Progenitor cell of endocrine pancreas (in vitro differentiated cells): ENCODE measurements around the gene MPND. TPM values are rescaled to one million over a fixed set of nuclear protein-coding genes. Genes with fewer than 3 reads are reported as not detected.

ENCODE experiments used
- DNase-seq: peaks from one replicate; pipeline ENCODE4 v3.0.0; 2021; ENCODE audit warnings: low spot score; ENCODE audit not compliant: unreplicated experiment
- H3K27ac Mint-ChIP-seq: 2 replicates; pipeline ENCODE4 v1.8.0; 2021; ENCODE audit warnings: mild to moderate bottlenecking, moderate library complexity, mixed read lengths
- H3K27me3 Mint-ChIP-seq: 2 replicates; pipeline ENCODE4 v1.8.0; 2021; ENCODE audit warnings: mixed read lengths
- H3K36me3 Mint-ChIP-seq: 2 replicates; pipeline ENCODE4 v1.8.0; 2022; ENCODE audit warnings: mixed read lengths; ENCODE audit not compliant: insufficient read depth
- H3K4me1 Mint-ChIP-seq: 2 replicates; pipeline ENCODE4 v1.8.0; 2021; ENCODE audit warnings: low read depth, mixed read lengths
- H3K4me3 Mint-ChIP-seq: 2 replicates; pipeline ENCODE4 v1.8.0; 2021; ENCODE audit warnings: low read depth, mild to moderate bottlenecking, moderate library complexity, mixed read lengths
- H3K9me3 Mint-ChIP-seq: 2 replicates; pipeline ENCODE4 v1.8.0; 2021; ENCODE audit warnings: low read depth, mixed read lengths
- total RNA-seq: library from RNA; stranded (reverse); gene quantifications from 2 replicates; pipeline ENCODE4 v1.2.1, GENCODE V29; 2021
- TF ChIP-seq, protein P1 (sequence below): fragments of 200-600 bp; sonication (generic); IDR thresholded peaks from one replicate; pipeline ENCODE4 v1.5.0; 2021; ENCODE audit warnings: antibody characterized with exemption, mild to moderate bottlenecking; ENCODE audit not compliant: unreplicated experiment

Gene MPND
- total RNA-seq, 1 donor from 2014 or later: 62.2 TPM

DNA sequence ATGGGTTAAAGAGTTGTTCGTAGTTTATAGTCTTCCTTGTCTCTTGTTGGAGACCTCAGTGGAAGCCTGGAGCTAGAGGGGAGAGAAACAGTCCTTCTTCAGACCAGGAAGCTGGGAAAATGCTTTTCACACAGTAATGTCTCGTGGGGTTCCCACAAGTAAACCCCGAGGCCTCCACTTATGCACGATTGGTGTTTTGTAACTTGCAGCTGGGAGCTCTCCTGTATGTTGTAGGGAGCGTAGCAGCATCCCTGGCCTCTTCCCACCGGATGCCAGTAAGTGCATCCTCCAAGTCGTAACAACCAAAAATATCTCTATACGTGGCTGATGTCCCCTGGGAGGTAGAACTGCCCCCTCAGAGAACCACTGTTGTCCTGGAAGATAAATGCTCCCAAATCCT lies 62.6 kb downstream of the MPND start:
- Mint-ChIP-seq H3K9me3 (no peaks in the 10 kb centered on the region), H3K4me3 (no peak overlapping the region), H3K4me1 (peaks cover 19% of the 10 kb centered on the region), H3K36me3 (peaks cover 4% of the 10 kb centered on the region), H3K27me3 (no peaks in the 10 kb centered on the region), H3K27ac (no peak overlapping the region)
- TF ChIP-seq, protein P1, sequence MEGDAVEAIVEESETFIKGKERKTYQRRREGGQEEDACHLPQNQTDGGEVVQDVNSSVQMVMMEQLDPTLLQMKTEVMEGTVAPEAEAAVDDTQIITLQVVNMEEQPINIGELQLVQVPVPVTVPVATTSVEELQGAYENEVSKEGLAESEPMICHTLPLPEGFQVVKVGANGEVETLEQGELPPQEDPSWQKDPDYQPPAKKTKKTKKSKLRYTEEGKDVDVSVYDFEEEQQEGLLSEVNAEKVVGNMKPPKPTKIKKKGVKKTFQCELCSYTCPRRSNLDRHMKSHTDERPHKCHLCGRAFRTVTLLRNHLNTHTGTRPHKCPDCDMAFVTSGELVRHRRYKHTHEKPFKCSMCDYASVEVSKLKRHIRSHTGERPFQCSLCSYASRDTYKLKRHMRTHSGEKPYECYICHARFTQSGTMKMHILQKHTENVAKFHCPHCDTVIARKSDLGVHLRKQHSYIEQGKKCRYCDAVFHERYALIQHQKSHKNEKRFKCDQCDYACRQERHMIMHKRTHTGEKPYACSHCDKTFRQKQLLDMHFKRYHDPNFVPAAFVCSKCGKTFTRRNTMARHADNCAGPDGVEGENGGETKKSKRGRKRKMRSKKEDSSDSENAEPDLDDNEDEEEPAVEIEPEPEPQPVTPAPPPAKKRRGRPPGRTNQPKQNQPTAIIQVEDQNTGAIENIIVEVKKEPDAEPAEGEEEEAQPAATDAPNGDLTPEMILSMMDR: no peak
- no peak for DNase-seq

DNA sequence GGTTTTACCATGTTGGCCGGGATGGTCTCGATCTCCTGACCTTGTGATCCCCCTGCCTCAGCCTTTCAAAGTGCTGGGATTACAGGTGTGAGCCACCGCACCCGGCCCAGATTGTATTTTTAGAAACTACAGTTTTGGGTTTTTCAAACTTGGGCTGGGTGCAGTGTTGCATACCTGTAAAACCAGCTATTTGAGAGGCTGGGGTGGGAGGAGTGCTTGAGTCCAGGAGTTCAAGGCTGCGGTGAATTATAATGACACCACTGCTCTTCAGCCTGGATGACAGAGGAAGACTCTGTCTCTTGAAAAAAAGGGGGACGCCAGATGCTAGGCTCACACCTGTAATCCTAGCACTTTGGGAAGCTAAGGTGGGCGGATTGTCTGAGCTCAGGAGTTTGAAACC lies 63.3 kb downstream of the MPND start:
- Mint-ChIP-seq H3K36me3 (peaks cover 4% of the 10 kb centered on the region), H3K27ac (no peak overlapping the region), H3K4me1 (peaks cover 14% of the 10 kb centered on the region), H3K4me3 (no peak overlapping the region), H3K9me3 (no peaks in the 10 kb centered on the region), H3K27me3 (no peaks in the 10 kb centered on the region)
- no peak for DNase-seq
- TF ChIP-seq, protein P1: no peak

DNA sequence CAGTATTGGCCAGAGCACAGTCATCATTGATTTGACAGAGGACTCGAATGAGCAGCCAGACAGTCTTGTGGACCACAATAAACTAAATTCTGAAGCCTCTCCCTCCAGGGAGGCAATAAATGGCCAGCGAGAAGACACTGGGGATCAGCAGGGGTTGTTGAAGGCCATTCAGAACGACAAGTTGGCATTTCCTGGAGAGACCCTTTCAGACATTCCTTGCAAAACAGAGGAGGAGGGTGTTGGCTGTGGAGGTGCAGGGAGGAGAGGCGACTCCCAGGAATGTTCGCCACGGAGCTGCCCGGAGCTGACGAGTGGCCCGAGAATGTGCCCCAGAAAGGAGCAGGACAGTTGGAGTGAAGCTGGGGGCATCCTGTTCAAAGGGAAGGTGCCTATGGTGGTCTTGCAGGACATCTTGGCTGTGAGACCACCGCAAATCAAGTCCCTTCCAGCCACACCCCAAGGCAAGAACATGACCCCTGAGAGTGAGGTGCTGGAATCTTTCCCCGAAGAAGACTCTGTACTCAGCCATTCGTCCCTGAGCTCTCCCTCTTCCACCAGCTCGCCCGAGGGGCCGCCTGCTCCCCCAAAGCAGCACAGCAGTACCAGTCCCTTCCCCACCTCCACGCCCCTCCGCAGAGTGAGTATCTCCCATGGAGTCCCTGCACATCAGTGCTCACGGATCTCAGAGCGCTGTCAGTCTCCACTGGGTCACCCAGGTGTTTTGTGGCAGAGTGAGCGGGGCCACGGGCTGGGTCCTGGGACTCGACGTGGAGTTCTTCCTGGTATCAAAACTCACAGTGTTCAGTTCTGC lies 66.0 kb downstream of the MPND start:
- TF ChIP-seq, protein P1: no peak
- H3K36me3 Mint-ChIP-seq: peaks cover 6% of the 10 kb centered on the region
- no peak overlapping the region for H3K27ac Mint-ChIP-seq
- no peak for DNase-seq
- peaks cover 2% of the 10 kb centered on the region for H3K4me1 Mint-ChIP-seq
- no peak overlapping the region for H3K4me3 Mint-ChIP-seq
- H3K27me3 Mint-ChIP-seq: no peaks in the 10 kb centered on the region
- no peaks in the 10 kb centered on the region for H3K9me3 Mint-ChIP-seq

Other genes with a start within 250 kb of the MPND start
- gene MAP2K2, start 219.4 kb upstream of the MPND start, total RNA-seq: 149 and 154 TPM in 2 replicates
- 2.4 and 2.9 TPM in 2 replicates for gene CREB3L3, start 189.9 kb upstream of the MPND start, total RNA-seq
- 33.2 and 35.1 TPM in 2 replicates for gene SIRT6, start 161.0 kb upstream of the MPND start, total RNA-seq
- 0.89 and 1.6 TPM in 2 replicates for gene ANKRD24, start 160.9 kb upstream of the MPND start, total RNA-seq
- gene EBI3, start 114.0 kb upstream of the MPND start, total RNA-seq: not detected in 2 replicates
- 22.4 and 23.9 TPM in 2 replicates for gene YJU2, start 96.5 kb upstream of the MPND start, total RNA-seq
- 0.74 and 0.82 TPM in 2 replicates for gene SHD, start 64.3 kb upstream of the MPND start, total RNA-seq
- gene TMIGD2, start 41.2 kb upstream of the MPND start, total RNA-seq: not detected in 2 replicates
- 22.2 and 25.1 TPM in 2 replicates for gene FSD1, start 39.0 kb upstream of the MPND start, total RNA-seq
- 35.6 and 41.0 TPM in 2 replicates for gene STAP2, start 4.7 kb upstream of the MPND start, total RNA-seq
- 55.6 and 61.6 TPM in 2 replicates for gene SH3GL1, start 57.0 kb downstream of the MPND start, total RNA-seq
- gene CHAF1A, start 59.1 kb downstream of the MPND start, total RNA-seq: 41.8 and 48.2 TPM in 2 replicates
- gene UBXN6, start 114.2 kb downstream of the MPND start, total RNA-seq: 57.2 and 61.8 TPM in 2 replicates
- gene HDGFL2, start 128.7 kb downstream of the MPND start, total RNA-seq: 92.6 and 94.2 TPM in 2 replicates
- gene PLIN4, start 174.9 kb downstream of the MPND start, total RNA-seq: 0.93 and 1.3 TPM in 2 replicates
- gene PLIN5, start 191.7 kb downstream of the MPND start, total RNA-seq: 5.7 and 8.1 TPM in 2 replicates
- gene LRG1, start 196.5 kb downstream of the MPND start, total RNA-seq: 0.34 and 0.51 TPM in 2 replicates
- gene SEMA6B, start 216.1 kb downstream of the MPND start, total RNA-seq: 26.6 and 28.3 TPM in 2 replicates